ENCODE measurements around the gene SATB1.
A peak's percentile ranks its signal among the peaks of the same experiment; 100 is the strongest.

Gene SATB1

GRCh38 chr3:18422972-18423371 lies 2.2 kb downstream of the SATB1 start:
- Histone ChIP-seq H3K18ac (ENCODE audit: low read length) (no peak overlapping the region), H3K79me2 (ENCODE audit: control insufficient read depth, insufficient read depth, low read length) (no peaks in the 10 kb centered on the region), H2AK5ac (ENCODE audit: low read length) (no peak overlapping the region), H3K56ac (ENCODE audit: low read length) (peak overlapping the region; percentile 29), H3K27me3 (ENCODE audit: insufficient read depth, low read length, poor library complexity) (no peaks in the 10 kb centered on the region), H3K4me1 (ENCODE audit: control insufficient read depth, low read depth, low read length) (no peaks in the 10 kb centered on the region), H3K4me2 (ENCODE audit: low read length) (no peak overlapping the region), H3K23ac (ENCODE audit: low read length) (no peak overlapping the region), H2BK15ac (replicated peaks; ENCODE audit: low read depth) (no peak overlapping the region), H2BK120ac (ENCODE audit: low read depth, low read length) (no peak overlapping the region), H3K27ac (ENCODE audit: low read depth, low read length) (no peak overlapping the region), H3K9ac (ENCODE audit: low read length) (peak overlapping the region; percentile 26), H4K8ac (ENCODE audit: low read depth, low read length) (no peak overlapping the region), H4K5ac (ENCODE audit: low read length) (no peak overlapping the region), H3K79me1 (ENCODE audit: low read length) (no peaks in the 10 kb centered on the region), H3K4me3 (ENCODE audit: low read length) (no peak overlapping the region), H2BK5ac (ENCODE audit: low read length) (no peak overlapping the region), H3K36me3 (ENCODE audit: control insufficient read depth, insufficient read depth, low read length) (no peaks in the 10 kb centered on the region), H3K4ac (ENCODE audit: low read depth, low read length) (no peak overlapping the region)
- DNase-seq: peak; percentile 22
- 100% methylated on average over 1 of the region's 5 CpGs for WGBS (ENCODE audit: extremely low coverage, insufficient coverage, low lambda C conversion rate)

GRCh38 chr3:18420555-18420954 lies 4.6 kb downstream of the SATB1 start:
- H3K18ac ChIP-seq (ENCODE audit: low read length): no peak overlapping the region
- no peak overlapping the region for H3K56ac ChIP-seq (ENCODE audit: low read length)
- no peak overlapping the region for H3K4me2 ChIP-seq (ENCODE audit: low read length)
- no peaks in the 10 kb centered on the region for H3K36me3 ChIP-seq (ENCODE audit: control insufficient read depth, insufficient read depth, low read length)
- no peak for DNase-seq
- H3K27me3 ChIP-seq (ENCODE audit: insufficient read depth, low read length, poor library complexity): no peaks in the 10 kb centered on the region
- H3K4me3 ChIP-seq (ENCODE audit: low read length): no peak overlapping the region
- no peak overlapping the region for H2BK15ac ChIP-seq (replicated peaks; ENCODE audit: low read depth)
- no peak overlapping the region for H4K8ac ChIP-seq (ENCODE audit: low read depth, low read length)
- no peaks in the 10 kb centered on the region for H3K4me1 ChIP-seq (ENCODE audit: control insufficient read depth, low read depth, low read length)
- H3K23ac ChIP-seq (ENCODE audit: low read length): no peak overlapping the region
- no peak overlapping the region for H4K5ac ChIP-seq (ENCODE audit: low read length)
- H3K9ac ChIP-seq (ENCODE audit: low read length): no peak overlapping the region
- no peak overlapping the region for H2BK5ac ChIP-seq (ENCODE audit: low read length)
- no peak overlapping the region for H2BK120ac ChIP-seq (ENCODE audit: low read depth, low read length)
- H3K79me1 ChIP-seq (ENCODE audit: low read length): no peaks in the 10 kb centered on the region
- no peak overlapping the region for H2AK5ac ChIP-seq (ENCODE audit: low read length)
- no peak overlapping the region for H3K4ac ChIP-seq (ENCODE audit: low read depth, low read length)
- no CpG with 5 or more reads among the region's 9 CpGs for WGBS (ENCODE audit: extremely low coverage, insufficient coverage, low lambda C conversion rate)
- H3K79me2 ChIP-seq (ENCODE audit: control insufficient read depth, insufficient read depth, low read length): no peaks in the 10 kb centered on the region
- H3K27ac ChIP-seq (ENCODE audit: low read depth, low read length): no peak overlapping the region

GRCh38 chr3:18419232-18419631 lies 5.9 kb downstream of the SATB1 start:
- Histone ChIP-seq H4K8ac (ENCODE audit: low read depth, low read length) (no peak overlapping the region), H3K23ac (ENCODE audit: low read length) (no peak overlapping the region), H2BK120ac (ENCODE audit: low read depth, low read length) (no peak overlapping the region), H3K18ac (ENCODE audit: low read length) (no peak overlapping the region), H3K27me3 (ENCODE audit: insufficient read depth, low read length, poor library complexity) (no peaks in the 10 kb centered on the region), H2BK15ac (replicated peaks; ENCODE audit: low read depth) (no peak overlapping the region), H3K9ac (ENCODE audit: low read length) (no peak overlapping the region), H3K79me1 (ENCODE audit: low read length) (no peaks in the 10 kb centered on the region), H3K4ac (ENCODE audit: low read depth, low read length) (no peak overlapping the region), H2AK5ac (ENCODE audit: low read length) (no peak overlapping the region), H3K4me2 (ENCODE audit: low read length) (no peak overlapping the region), H4K5ac (ENCODE audit: low read length) (no peak overlapping the region), H3K79me2 (ENCODE audit: control insufficient read depth, insufficient read depth, low read length) (no peaks in the 10 kb centered on the region), H3K4me3 (ENCODE audit: low read length) (no peak overlapping the region), H3K4me1 (ENCODE audit: control insufficient read depth, low read depth, low read length) (no peaks in the 10 kb centered on the region), H3K27ac (ENCODE audit: low read depth, low read length) (no peak overlapping the region), H3K36me3 (ENCODE audit: control insufficient read depth, insufficient read depth, low read length) (no peaks in the 10 kb centered on the region), H3K56ac (ENCODE audit: low read length) (no peak overlapping the region), H2BK5ac (ENCODE audit: low read length) (no peak overlapping the region)
- no CpG with 5 or more reads among the region's 4 CpGs for WGBS (ENCODE audit: extremely low coverage, insufficient coverage, low lambda C conversion rate)
- no peak for DNase-seq

GRCh38 chr3:18417904-18418572 lies 7.1 kb downstream of the SATB1 start:
- Histone ChIP-seq H3K79me2 (ENCODE audit: control insufficient read depth, insufficient read depth, low read length) (no peaks in the 10 kb centered on the region), H4K5ac (ENCODE audit: low read length) (no peak overlapping the region), H3K18ac (ENCODE audit: low read length) (no peak overlapping the region), H2BK120ac (ENCODE audit: low read depth, low read length) (no peak overlapping the region), H3K4me3 (ENCODE audit: low read length) (no peak overlapping the region), H3K27me3 (ENCODE audit: insufficient read depth, low read length, poor library complexity) (no peaks in the 10 kb centered on the region), H3K36me3 (ENCODE audit: control insufficient read depth, insufficient read depth, low read length) (no peaks in the 10 kb centered on the region), H3K27ac (ENCODE audit: low read depth, low read length) (no peak overlapping the region), H2AK5ac (ENCODE audit: low read length) (no peak overlapping the region), H2BK5ac (ENCODE audit: low read length) (no peak overlapping the region), H2BK15ac (replicated peaks; ENCODE audit: low read depth) (no peak overlapping the region), H3K4me2 (ENCODE audit: low read length) (no peak overlapping the region), H3K56ac (ENCODE audit: low read length) (no peak overlapping the region), H3K9ac (ENCODE audit: low read length) (no peak overlapping the region), H3K23ac (ENCODE audit: low read length) (no peak overlapping the region), H3K4me1 (ENCODE audit: control insufficient read depth, low read depth, low read length) (no peaks in the 10 kb centered on the region), H3K79me1 (ENCODE audit: low read length) (no peaks in the 10 kb centered on the region), H3K4ac (ENCODE audit: low read depth, low read length) (no peak overlapping the region), H4K8ac (ENCODE audit: low read depth, low read length) (no peak overlapping the region)
- WGBS (ENCODE audit: extremely low coverage, insufficient coverage, low lambda C conversion rate): no CpG with 5 or more reads among the region's 10 CpGs
- DNase-seq: no peak

GRCh38 chr3:18416332-18416731 lies 8.8 kb downstream of the SATB1 start:
- Histone ChIP-seq H2AK5ac (ENCODE audit: low read length) (no peak overlapping the region), H4K5ac (ENCODE audit: low read length) (no peak overlapping the region), H3K27me3 (ENCODE audit: insufficient read depth, low read length, poor library complexity) (no peaks in the 10 kb centered on the region), H2BK5ac (ENCODE audit: low read length) (no peak overlapping the region), H2BK15ac (replicated peaks; ENCODE audit: low read depth) (no peak overlapping the region), H3K27ac (ENCODE audit: low read depth, low read length) (no peak overlapping the region), H3K23ac (ENCODE audit: low read length) (no peak overlapping the region), H3K4ac (ENCODE audit: low read depth, low read length) (no peak overlapping the region), H3K4me3 (ENCODE audit: low read length) (no peak overlapping the region), H2BK120ac (ENCODE audit: low read depth, low read length) (no peak overlapping the region), H3K4me2 (ENCODE audit: low read length) (no peak overlapping the region), H3K4me1 (ENCODE audit: control insufficient read depth, low read depth, low read length) (no peaks in the 10 kb centered on the region), H3K36me3 (ENCODE audit: control insufficient read depth, insufficient read depth, low read length) (no peaks in the 10 kb centered on the region), H3K79me1 (ENCODE audit: low read length) (no peaks in the 10 kb centered on the region), H4K8ac (ENCODE audit: low read depth, low read length) (no peak overlapping the region), H3K9ac (ENCODE audit: low read length) (no peak overlapping the region), H3K18ac (ENCODE audit: low read length) (no peak overlapping the region), H3K56ac (ENCODE audit: low read length) (no peak overlapping the region), H3K79me2 (ENCODE audit: control insufficient read depth, insufficient read depth, low read length) (no peaks in the 10 kb centered on the region)
- DNase-seq: no peak
- no CpG with 5 or more reads among the region's 3 CpGs for WGBS (ENCODE audit: extremely low coverage, insufficient coverage, low lambda C conversion rate)

- no peak overlapping the region for H3K4me3 ChIP-seq (ENCODE audit: low read length)
- no peak overlapping the region for H2BK15ac ChIP-seq (replicated peaks; ENCODE audit: low read depth)
- H3K79me1 ChIP-seq (ENCODE audit: low read length): no peaks in the 10 kb centered on the region
- H3K79me2 ChIP-seq (ENCODE audit: control insufficient read depth, insufficient read depth, low read length): no peaks in the 10 kb centered on the region
- H3K23ac ChIP-seq (ENCODE audit: low read length): no peak overlapping the region
- H3K18ac ChIP-seq (ENCODE audit: low read length): no peak overlapping the region
- no peak for DNase-seq
- H3K27ac ChIP-seq (ENCODE audit: low read depth, low read length): no peak overlapping the region
- H2BK5ac ChIP-seq (ENCODE audit: low read length): no peak overlapping the region
- WGBS (ENCODE audit: extremely low coverage, insufficient coverage, low lambda C conversion rate): no CpG with 5 or more reads among the region's 3 CpGs
- no peak overlapping the region for H3K4me2 ChIP-seq (ENCODE audit: low read length)
- H3K56ac ChIP-seq (ENCODE audit: low read length): no peak overlapping the region
- H4K8ac ChIP-seq (ENCODE audit: low read depth, low read length): no peak overlapping the region
- no peak overlapping the region for H3K9ac ChIP-seq (ENCODE audit: low read length)
- no peaks in the 10 kb centered on the region for H3K36me3 ChIP-seq (ENCODE audit: control insufficient read depth, insufficient read depth, low read length)
- H2AK5ac ChIP-seq (ENCODE audit: low read length): no peak overlapping the region
- no peak overlapping the region for H3K4ac ChIP-seq (ENCODE audit: low read depth, low read length)
- H4K5ac ChIP-seq (ENCODE audit: low read length): no peak overlapping the region
- H3K27me3 ChIP-seq (ENCODE audit: insufficient read depth, low read length, poor library complexity): no peaks in the 10 kb centered on the region
- H2BK120ac ChIP-seq (ENCODE audit: low read depth, low read length): no peak overlapping the region
- H3K4me1 ChIP-seq (ENCODE audit: control insufficient read depth, low read depth, low read length): no peaks in the 10 kb centered on the region
These were observed 9.3 kb downstream of the SATB1 start for GRCh38 chr3:18415839-18416238.

All from mesendoderm (in vitro differentiated cells).